ENCODE data around the gene TMEM60. TPM values are rescaled to one million over a fixed set of nuclear protein-coding genes. Genes with fewer than 3 reads are reported as not detected.
"Not testable (repeated sequence)": the region's sequence is repeated elsewhere in the genome, so short reads cannot be mapped to it uniquely, and the experiment has no call there.

The TMEM60 gene
- total RNA-seq, 1 donor from 2014 or later, result 11.6 TPM

DNA sequence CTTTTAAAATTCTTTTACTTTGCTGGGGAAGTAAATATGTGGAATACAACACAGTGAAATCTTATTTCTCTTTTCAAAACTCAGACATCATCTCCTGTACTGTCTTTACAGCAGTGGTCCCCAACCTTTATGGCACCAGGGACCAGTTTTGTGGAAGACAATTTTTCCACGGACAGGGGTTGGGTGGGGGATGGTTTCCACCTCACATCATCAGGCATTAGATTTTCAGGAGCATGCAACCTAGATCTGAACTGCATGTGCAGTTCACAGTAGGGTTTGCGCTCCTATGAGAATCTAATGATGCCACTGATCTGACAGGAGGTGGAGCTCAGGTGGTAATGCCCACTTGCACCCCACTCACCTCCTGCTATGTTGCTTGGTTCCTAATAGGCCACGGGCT lies 12.2 kb downstream of the TMEM60 start:
- H3K4me3 Mint-ChIP-seq (ENCODE audit: low read depth), result no peak overlapping the region
- H3K9me3 Mint-ChIP-seq, result no peaks in the 10 kb centered on the region
- intact Hi-C loops (cut with micrococcal nuclease), result no loop called here
- DNase-seq (ENCODE audit: low spot score), result no peak
- peaks cover 38% of the 10 kb centered on the region for H3K36me3 Mint-ChIP-seq (ENCODE audit: low read depth)
- H3K4me1 Mint-ChIP-seq (ENCODE audit: low read depth), result peaks cover 8% of the 10 kb centered on the region
- no peaks in the 10 kb centered on the region for H3K27me3 Mint-ChIP-seq (ENCODE audit: low read depth)
- no peak overlapping the region for H3K27ac Mint-ChIP-seq

DNA sequence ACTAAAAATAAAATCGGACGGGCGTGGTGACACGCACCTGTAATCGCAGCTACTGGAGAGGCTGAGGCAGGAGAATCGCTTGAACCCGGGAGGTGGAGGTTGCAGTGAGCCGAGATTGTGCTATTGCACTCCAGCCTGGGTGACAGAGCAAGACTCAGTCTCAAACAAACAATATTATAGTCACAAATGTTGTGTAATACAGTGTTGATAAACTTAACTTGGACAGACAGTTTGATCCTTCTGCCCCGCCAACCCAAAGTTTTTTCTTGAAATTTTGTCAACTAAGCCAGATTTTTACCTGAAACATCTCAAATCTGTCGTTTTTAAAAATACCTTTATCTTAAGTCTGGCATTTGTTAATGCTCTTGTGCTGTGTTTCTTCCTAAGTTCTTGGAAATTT lies 13.8 kb downstream of the TMEM60 start:
- H3K4me3 Mint-ChIP-seq (ENCODE audit: low read depth); DNase-seq (ENCODE audit: low spot score); intact Hi-C loops (cut with micrococcal nuclease); H3K9me3 Mint-ChIP-seq; H3K27ac Mint-ChIP-seq; H3K27me3 Mint-ChIP-seq (ENCODE audit: low read depth): not testable (repeated sequence)
- peaks cover 49% of the 10 kb centered on the region for H3K36me3 Mint-ChIP-seq (ENCODE audit: low read depth)
- H3K4me1 Mint-ChIP-seq (ENCODE audit: low read depth), result peaks cover 14% of the 10 kb centered on the region

DNA sequence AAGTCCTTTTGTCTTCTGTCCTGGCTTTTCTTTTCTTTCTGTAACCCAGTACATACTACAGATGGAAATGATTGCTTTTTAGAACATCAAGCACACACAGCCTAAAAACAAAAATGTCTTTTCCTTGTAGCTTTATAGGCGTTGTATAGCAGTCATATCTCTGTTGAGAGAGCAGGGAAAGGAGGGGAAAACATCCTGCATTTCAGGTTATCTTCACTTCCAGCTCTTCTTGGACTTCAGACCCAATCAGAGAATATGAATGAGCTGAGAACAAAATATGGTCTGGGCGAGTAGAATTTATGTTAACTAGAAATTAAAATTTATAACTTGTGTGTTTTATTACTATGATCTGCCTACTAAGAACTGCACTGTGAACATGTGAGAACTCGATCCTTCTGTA lies 14.7 kb downstream of the TMEM60 start:
- peaks cover 50% of the 10 kb centered on the region for H3K36me3 Mint-ChIP-seq (ENCODE audit: low read depth)
- no peaks in the 10 kb centered on the region for H3K9me3 Mint-ChIP-seq
- no peak for DNase-seq (ENCODE audit: low spot score)
- H3K4me1 Mint-ChIP-seq (ENCODE audit: low read depth), result peaks cover 10% of the 10 kb centered on the region
- no peaks in the 10 kb centered on the region for H3K27me3 Mint-ChIP-seq (ENCODE audit: low read depth)
- intact Hi-C loops (cut with micrococcal nuclease), result no loop called here
- no peak overlapping the region for H3K27ac Mint-ChIP-seq
- H3K4me3 Mint-ChIP-seq (ENCODE audit: low read depth), result no peak overlapping the region

DNA sequence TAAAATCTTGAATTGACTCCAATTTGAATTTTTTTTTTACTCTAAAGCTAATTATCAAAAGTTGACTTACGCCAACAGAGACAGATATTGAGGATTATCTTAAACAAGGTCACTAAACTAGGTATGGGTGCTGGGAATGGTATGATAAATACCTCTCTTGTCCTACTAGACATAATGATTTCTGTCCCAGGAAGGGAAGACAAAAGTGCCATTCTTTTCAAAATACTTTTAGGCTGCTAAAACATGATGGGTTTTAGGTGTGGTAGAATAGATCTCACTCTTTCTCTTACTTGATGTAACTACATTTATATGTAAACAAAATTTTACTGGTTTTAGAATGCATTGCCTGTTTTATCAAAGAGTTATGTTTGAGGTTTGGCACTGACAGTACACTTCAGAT lies 15.1 kb downstream of the TMEM60 start:
- H3K4me1 Mint-ChIP-seq (ENCODE audit: low read depth), result peaks cover 9% of the 10 kb centered on the region
- H3K27me3 Mint-ChIP-seq (ENCODE audit: low read depth), result no peaks in the 10 kb centered on the region
- no peak overlapping the region for H3K27ac Mint-ChIP-seq
- no peak for DNase-seq (ENCODE audit: low spot score)
- peaks cover 53% of the 10 kb centered on the region for H3K36me3 Mint-ChIP-seq (ENCODE audit: low read depth)
- H3K9me3 Mint-ChIP-seq, result no peaks in the 10 kb centered on the region
- intact Hi-C loops (cut with micrococcal nuclease), result no loop called here
- no peak overlapping the region for H3K4me3 Mint-ChIP-seq (ENCODE audit: low read depth)

DNA sequence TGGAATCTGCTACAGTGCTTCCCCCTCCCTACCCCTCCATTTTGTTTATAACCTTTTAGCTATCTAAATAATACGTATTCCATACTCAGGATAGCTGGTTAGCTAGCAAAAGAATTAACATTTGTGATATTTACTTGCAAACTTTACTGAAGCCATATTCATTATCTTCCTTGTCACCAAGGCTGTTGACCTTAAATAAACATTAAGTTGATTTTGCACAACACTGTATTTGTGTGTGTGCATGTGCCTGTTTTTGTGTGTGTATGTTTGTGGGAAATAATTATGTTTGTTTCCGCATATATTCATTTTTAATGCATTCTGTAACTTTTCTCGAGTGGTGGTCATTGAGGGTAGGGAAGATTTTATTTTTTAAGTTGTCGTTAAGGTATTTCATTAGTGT lies 15.9 kb downstream of the TMEM60 start:
- Mint-ChIP-seq H3K36me3 (ENCODE audit: low read depth) (peaks cover 56% of the 10 kb centered on the region), H3K4me3 (ENCODE audit: low read depth) (no peak overlapping the region)
- intact Hi-C loops (cut with micrococcal nuclease), result no loop called here

DNA sequence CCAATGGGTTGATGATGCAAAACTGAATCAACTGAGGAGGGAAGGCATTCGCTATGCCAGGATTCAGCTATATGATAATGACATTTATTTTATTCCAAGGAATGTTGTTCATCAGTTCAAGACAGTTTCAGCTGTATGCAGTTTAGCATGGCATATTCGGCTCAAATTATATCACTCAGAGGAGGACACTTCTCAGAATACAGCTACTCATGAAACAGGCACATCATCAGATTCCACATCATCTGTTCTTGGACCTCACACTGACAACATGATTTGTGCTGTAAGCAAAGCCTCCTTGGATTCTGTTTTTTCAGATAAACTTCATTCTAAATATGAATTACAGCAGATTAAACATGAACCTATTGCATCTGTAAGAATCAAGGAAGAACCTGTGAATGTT lies 19.7 kb downstream of the TMEM60 start:
- Mint-ChIP-seq H3K9me3 (no peaks in the 10 kb centered on the region), H3K4me3 (ENCODE audit: low read depth) (no peak overlapping the region), H3K4me1 (ENCODE audit: low read depth) (peaks cover 8% of the 10 kb centered on the region), H3K27ac (no peak overlapping the region), H3K36me3 (ENCODE audit: low read depth) (peaks cover 62% of the 10 kb centered on the region), H3K27me3 (ENCODE audit: low read depth) (no peaks in the 10 kb centered on the region)
- no peak for DNase-seq (ENCODE audit: low spot score)
- intact Hi-C loops (cut with micrococcal nuclease), result no loop called here

More for the DNA sequence above, 15.9 kb downstream of the TMEM60 start:
- no peak for DNase-seq (ENCODE audit: low spot score)
- Mint-ChIP-seq H3K27ac (no peak overlapping the region), H3K27me3 (ENCODE audit: low read depth) (no peaks in the 10 kb centered on the region), H3K9me3 (no peaks in the 10 kb centered on the region), H3K4me1 (ENCODE audit: low read depth) (peaks cover 9% of the 10 kb centered on the region)

DNA sequence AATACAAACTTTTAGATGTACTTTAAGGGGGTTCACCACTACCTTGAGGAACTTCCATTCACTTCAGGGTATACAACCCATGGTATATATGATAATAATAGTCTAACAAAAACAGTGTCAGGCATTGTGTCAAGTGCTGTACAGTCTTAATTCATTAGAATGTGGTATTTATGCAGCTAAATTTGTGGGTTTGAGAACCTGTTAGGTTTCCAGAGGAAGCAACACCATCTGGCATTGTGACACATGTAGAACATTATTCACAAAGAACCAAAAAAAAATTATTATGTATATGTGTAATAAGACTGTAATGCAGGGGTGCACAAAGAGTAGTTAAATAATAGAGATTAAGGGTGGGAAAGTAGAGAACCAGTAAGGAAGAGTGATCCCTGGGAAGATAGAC lies 26.3 kb downstream of the TMEM60 start:
- no peak for DNase-seq (ENCODE audit: low spot score)
- peaks cover 47% of the 10 kb centered on the region for H3K36me3 Mint-ChIP-seq (ENCODE audit: low read depth)
- H3K9me3 Mint-ChIP-seq, result no peaks in the 10 kb centered on the region
- intact Hi-C loops (cut with micrococcal nuclease), result no loop called here
- H3K4me3 Mint-ChIP-seq (ENCODE audit: low read depth), result no peak overlapping the region
- no peaks in the 10 kb centered on the region for H3K27me3 Mint-ChIP-seq (ENCODE audit: low read depth)
- H3K4me1 Mint-ChIP-seq (ENCODE audit: low read depth), result no peaks in the 10 kb centered on the region
- peak overlapping the region; percentile 21 for H3K27ac Mint-ChIP-seq

DNA sequence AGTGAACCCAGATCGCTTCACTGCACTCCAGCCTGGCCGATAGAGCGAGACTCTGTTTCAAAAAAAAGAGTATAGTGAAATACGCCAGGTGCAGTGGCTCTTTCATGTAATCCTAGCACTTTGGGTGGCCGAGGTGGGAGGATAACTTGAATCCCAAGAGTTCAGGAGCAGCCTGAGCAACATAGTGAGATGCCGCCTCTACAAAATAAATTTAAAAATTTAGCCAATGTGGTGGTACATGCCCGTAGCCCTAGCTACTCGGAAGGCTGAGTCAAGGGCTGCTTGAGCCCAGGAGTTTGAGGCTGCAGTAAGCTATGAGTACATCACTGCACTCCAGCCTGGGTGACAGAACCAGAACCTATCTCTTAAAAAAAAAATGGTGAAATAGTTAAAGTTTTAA lies 27.9 kb downstream of the TMEM60 start:
- peaks cover 38% of the 10 kb centered on the region for H3K36me3 Mint-ChIP-seq (ENCODE audit: low read depth)
- no peaks in the 10 kb centered on the region for H3K27me3 Mint-ChIP-seq (ENCODE audit: low read depth)
- no peak for DNase-seq (ENCODE audit: low spot score)
- H3K4me1 Mint-ChIP-seq (ENCODE audit: low read depth), result peaks cover 1% of the 10 kb centered on the region
- intact Hi-C loops (cut with micrococcal nuclease), result no loop called here
- H3K9me3 Mint-ChIP-seq, result no peaks in the 10 kb centered on the region
- no peak overlapping the region for H3K27ac Mint-ChIP-seq
- no peak overlapping the region for H3K4me3 Mint-ChIP-seq (ENCODE audit: low read depth)

DNA sequence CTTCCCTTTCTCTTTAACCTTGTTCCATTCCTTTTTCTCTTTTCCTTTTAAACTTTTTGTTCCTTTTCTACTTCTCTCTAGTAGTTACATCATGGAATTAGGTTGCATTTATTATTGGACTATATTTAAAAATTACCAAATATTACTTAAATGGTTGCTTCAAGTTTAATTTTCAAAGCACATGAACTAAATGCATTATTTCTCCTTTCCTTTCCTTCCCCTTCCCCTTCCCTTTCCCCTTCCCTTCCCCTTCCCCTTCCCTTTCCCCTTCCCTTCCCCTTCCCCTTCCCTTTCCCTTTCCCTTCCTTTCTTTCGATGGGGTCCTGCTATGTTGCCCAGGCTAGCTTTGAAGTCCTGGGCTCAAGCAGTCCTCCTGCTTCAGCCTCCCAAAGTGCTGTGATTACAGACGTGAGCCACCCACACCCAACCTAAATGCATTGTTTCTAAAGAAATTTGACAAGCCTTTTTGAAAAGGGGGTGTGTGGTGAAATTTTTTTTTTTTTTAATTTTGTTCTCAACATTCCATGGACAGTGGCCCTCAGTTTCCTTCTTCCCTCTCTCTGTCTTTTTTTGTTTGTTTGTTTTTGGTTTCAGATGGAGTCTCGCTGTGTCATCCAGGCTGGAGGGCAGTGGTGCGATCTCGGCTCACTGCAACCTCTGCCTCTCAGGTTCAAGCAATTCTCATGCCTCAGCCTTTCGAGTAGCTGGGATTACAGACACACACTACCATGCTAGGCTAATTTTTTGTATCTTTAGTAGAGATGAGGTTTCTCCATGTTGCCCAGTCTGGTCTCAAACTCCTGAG lies 31.2 kb downstream of the TMEM60 start:
- Mint-ChIP-seq H3K36me3 (ENCODE audit: low read depth) (peaks cover 27% of the 10 kb centered on the region), H3K27ac (peak overlapping the region; percentile 56), H3K4me3 (ENCODE audit: low read depth) (no peak overlapping the region), H3K27me3 (ENCODE audit: low read depth) (no peaks in the 10 kb centered on the region), H3K4me1 (ENCODE audit: low read depth) (peaks cover 11% of the 10 kb centered on the region), H3K9me3 (no peaks in the 10 kb centered on the region)
- intact Hi-C loops (cut with micrococcal nuclease), result no loop called here
- DNase-seq (ENCODE audit: low spot score), result no peak

DNA sequence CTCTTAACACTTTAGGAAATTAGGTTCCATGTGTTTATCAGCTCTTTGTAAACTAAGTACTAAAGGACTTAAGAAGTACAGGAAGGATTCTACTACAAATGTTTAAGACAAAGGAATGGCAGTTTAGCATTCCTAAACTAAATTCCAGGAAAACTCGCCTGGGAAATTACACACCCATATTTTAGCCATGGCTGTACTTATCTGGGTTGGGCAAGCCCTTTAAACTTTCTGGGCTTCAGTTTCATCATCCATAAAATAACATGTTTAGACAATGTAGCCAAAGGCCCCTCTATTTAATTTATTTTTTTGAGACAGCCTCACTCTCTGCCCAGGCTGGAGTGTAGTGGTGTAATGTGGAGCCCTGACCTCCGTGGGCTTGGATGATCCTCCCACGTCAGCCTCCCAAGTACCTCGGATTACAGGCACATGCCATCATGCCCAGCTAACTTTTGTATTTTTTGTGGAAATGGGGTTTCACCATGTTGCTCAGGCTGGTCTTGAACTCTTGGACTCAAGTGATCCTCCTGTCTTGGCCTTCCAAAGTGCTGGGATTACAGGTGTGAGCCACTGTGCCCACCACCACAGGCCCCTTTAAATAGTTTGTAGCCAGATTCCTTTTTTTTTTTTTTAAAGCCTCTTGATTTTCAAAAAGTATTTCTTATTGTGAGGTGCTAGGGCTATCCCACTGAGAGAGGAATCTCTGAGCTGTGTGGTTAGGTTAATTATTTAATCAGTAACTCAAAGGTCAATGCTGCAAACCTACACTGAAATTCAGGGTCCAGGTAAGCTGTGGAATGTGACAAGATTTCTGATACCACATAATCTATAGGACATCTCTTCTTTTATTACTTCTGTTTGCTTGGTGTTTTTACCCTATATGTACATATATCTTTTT lies 32.1 kb downstream of the TMEM60 start:
- DNase-seq (ENCODE audit: low spot score), result no peak
- no peak overlapping the region for H3K27ac Mint-ChIP-seq
- no peaks in the 10 kb centered on the region for H3K9me3 Mint-ChIP-seq
- no peaks in the 10 kb centered on the region for H3K27me3 Mint-ChIP-seq (ENCODE audit: low read depth)
- H3K4me1 Mint-ChIP-seq (ENCODE audit: low read depth), result peaks cover 13% of the 10 kb centered on the region
- H3K36me3 Mint-ChIP-seq (ENCODE audit: low read depth), result peaks cover 26% of the 10 kb centered on the region
- no peak overlapping the region for H3K4me3 Mint-ChIP-seq (ENCODE audit: low read depth)
- intact Hi-C loops (cut with micrococcal nuclease), result no loop called here

DNA sequence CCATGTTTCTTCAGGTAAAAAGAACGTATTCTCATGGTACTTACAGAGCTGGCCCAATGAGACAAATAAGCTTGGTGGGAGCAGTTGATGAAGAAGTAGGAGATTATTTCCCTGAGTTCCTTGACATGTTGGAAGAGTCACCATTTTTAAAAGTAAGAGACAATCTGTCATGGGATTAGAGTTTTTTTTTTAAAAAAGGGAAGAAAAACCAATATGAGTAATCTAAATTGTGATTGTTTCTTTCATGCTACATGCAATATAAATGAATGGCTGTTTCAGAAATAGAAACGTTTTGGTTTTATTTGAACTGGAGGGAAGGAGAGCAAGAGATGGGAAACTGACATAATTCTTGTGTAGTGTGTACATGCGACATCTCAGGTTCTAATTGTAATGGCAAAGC lies 32.8 kb downstream of the TMEM60 start:
- Mint-ChIP-seq H3K4me3 (ENCODE audit: low read depth) (no peak overlapping the region), H3K27me3 (ENCODE audit: low read depth) (no peaks in the 10 kb centered on the region), H3K27ac (no peak overlapping the region), H3K9me3 (no peaks in the 10 kb centered on the region), H3K36me3 (ENCODE audit: low read depth) (peaks cover 22% of the 10 kb centered on the region), H3K4me1 (ENCODE audit: low read depth) (peaks cover 14% of the 10 kb centered on the region)
- intact Hi-C loops (cut with micrococcal nuclease), result no loop called here
- no peak for DNase-seq (ENCODE audit: low spot score)

DNA sequence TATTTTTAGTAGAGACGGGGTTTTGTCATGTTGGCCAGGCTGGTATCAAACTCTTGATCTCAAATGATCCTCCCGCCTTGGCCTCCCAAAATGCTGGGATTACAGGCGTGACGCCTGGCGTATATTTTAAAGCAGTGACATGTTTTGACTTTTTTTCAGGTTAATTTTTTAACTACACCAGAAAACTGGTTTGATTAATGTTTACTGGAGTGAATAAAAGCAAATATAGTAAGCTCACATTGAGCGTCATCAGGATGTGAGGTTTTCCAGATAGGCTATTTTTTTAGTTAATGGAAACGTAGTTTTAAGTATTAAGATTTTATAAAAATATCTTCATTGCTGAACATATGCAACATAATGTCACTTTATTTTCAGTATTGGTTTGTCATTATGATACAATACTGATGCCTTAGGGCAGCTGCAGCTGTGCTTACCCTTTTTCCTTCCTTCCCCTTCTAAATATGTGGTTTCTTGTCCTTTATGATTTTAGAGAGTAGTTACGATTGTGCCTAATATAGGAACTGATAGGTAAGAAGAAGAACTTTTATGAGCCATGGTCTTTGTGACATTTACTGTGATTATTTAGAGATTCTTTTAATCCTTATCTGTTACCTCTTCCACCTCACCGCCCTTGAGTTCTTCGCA lies 37.3 kb downstream of the TMEM60 start:
- H3K27me3 Mint-ChIP-seq (ENCODE audit: low read depth), result no peaks in the 10 kb centered on the region
- H3K4me3 Mint-ChIP-seq (ENCODE audit: low read depth), result no peak overlapping the region
- H3K27ac Mint-ChIP-seq, result no peak overlapping the region
- peaks cover 11% of the 10 kb centered on the region for H3K36me3 Mint-ChIP-seq (ENCODE audit: low read depth)
- DNase-seq (ENCODE audit: low spot score), result no peak
- intact Hi-C loops (cut with micrococcal nuclease), result no loop called here
- peaks cover 25% of the 10 kb centered on the region for H3K4me1 Mint-ChIP-seq (ENCODE audit: low read depth)
- no peaks in the 10 kb centered on the region for H3K9me3 Mint-ChIP-seq

All from activated T-helper 2 cell treated with anti-CD3 and anti-CD28 coated beads, Interferon-gamma antibody, Interleukin-2, Interleukin-4, amounts not matched to agents 10 μg/mL and 5 μg/mL and 100 μg/mL, durations not matched to agents 14 hours and 24 hours and 36 hours (primary cell).